Liver (tissue), 3 donors: ENCODE results near the gene NLRP4.

Experiments
- CTCF ChIP-seq: fragments of 150-350 bp; IDR thresholded peaks from 2 replicates; pipeline ENCODE4 v1.5.1; 2017; ENCODE audit warnings: improper control_type of control experiment, low read depth, low read length; ENCODE audit not compliant: missing input control
- FOXA1 ChIP-seq: IDR thresholded peaks from 2 replicates; pipeline ENCODE4 v1.6.1; 2016; ENCODE audit warnings: antibody characterized with exemption
- FOXA2 ChIP-seq: IDR thresholded peaks from 2 replicates; pipeline ENCODE4 v1.6.1; 2016; ENCODE audit warnings: antibody characterized with exemption
- GABPA ChIP-seq, 2 donors: IDR thresholded peaks in 1 of 2; conservative IDR thresholded peaks in 1 of 2; 2 replicates each; pipeline ENCODE4 v1.6.1; 2016; ENCODE audit warnings: antibody characterized with exemption in 2 of 2, mild to moderate bottlenecking in 1 of 2, moderate library complexity in 1 of 2
- HNF4A ChIP-seq, 2 donors: conservative IDR thresholded peaks; 2 replicates each; pipeline ENCODE4 v1.6.1; 2016; ENCODE audit warnings: antibody characterized with exemption in 2 of 2, mild to moderate bottlenecking in 2 of 2
- MAX ChIP-seq: IDR thresholded peaks from 2 replicates; pipeline ENCODE4 v1.6.1; 2016; ENCODE audit warnings: antibody characterized with exemption
- RAD21 ChIP-seq, 2 donors: IDR thresholded peaks; 2 replicates each; pipeline ENCODE4 v1.6.1; 2016; ENCODE audit warnings: antibody characterized with exemption in 2 of 2, mild to moderate bottlenecking in 2 of 2
- RXRA ChIP-seq, 2 donors: IDR thresholded peaks; 2 replicates each; pipeline ENCODE4 v1.6.1; 2017 to 2018; ENCODE audit warnings: antibody characterized with exemption in 2 of 2, mild to moderate bottlenecking in 1 of 2
- SP1 ChIP-seq: IDR thresholded peaks from 2 replicates; pipeline ENCODE4 v1.6.1; 2018; ENCODE audit warnings: antibody characterized with exemption, mild to moderate bottlenecking
- TAF1 ChIP-seq: conservative IDR thresholded peaks from 2 replicates; pipeline ENCODE4 v1.6.1; 2016; ENCODE audit warnings: antibody characterized with exemption, mild to moderate bottlenecking
- YY1 ChIP-seq: IDR thresholded peaks from 2 replicates; pipeline ENCODE4 v1.6.1; 2016; ENCODE audit warnings: antibody characterized with exemption, mild to moderate bottlenecking
- TF ChIP-seq, protein P1 (sequence below): IDR thresholded peaks from 2 replicates; pipeline ENCODE4 v1.6.1; 2016; ENCODE audit warnings: antibody characterized with exemption, mild to moderate bottlenecking
- donor health status: healthy.
- donor health status: healthy.

GRCh38 chr19:55927991-55928390, 91.7 kb downstream of the NLRP4 start:
- no peak for TF ChIP-seq RAD21 (IDR thresholded peaks at IDR 0.05)
- TF ChIP-seq FOXA2 = no peak
- no peak for TF ChIP-seq CTCF
- TF ChIP-seq TAF1 = no peak
- TF ChIP-seq MAX = no peak
- TF ChIP-seq, protein P1, sequence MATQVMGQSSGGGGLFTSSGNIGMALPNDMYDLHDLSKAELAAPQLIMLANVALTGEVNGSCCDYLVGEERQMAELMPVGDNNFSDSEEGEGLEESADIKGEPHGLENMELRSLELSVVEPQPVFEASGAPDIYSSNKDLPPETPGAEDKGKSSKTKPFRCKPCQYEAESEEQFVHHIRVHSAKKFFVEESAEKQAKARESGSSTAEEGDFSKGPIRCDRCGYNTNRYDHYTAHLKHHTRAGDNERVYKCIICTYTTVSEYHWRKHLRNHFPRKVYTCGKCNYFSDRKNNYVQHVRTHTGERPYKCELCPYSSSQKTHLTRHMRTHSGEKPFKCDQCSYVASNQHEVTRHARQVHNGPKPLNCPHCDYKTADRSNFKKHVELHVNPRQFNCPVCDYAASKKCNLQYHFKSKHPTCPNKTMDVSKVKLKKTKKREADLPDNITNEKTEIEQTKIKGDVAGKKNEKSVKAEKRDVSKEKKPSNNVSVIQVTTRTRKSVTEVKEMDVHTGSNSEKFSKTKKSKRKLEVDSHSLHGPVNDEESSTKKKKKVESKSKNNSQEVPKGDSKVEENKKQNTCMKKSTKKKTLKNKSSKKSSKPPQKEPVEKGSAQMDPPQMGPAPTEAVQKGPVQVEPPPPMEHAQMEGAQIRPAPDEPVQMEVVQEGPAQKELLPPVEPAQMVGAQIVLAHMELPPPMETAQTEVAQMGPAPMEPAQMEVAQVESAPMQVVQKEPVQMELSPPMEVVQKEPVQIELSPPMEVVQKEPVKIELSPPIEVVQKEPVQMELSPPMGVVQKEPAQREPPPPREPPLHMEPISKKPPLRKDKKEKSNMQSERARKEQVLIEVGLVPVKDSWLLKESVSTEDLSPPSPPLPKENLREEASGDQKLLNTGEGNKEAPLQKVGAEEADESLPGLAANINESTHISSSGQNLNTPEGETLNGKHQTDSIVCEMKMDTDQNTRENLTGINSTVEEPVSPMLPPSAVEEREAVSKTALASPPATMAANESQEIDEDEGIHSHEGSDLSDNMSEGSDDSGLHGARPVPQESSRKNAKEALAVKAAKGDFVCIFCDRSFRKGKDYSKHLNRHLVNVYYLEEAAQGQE = no peak
- no peak for TF ChIP-seq SP1
- no peak for TF ChIP-seq HNF4A (conservative IDR thresholded peaks at IDR 0.05)
- no peak for TF ChIP-seq YY1
- no peak for TF ChIP-seq FOXA1
- TF ChIP-seq GABPA (IDR thresholded peaks at IDR 0.05 in 1 of 2, conservative IDR thresholded peaks at IDR 0.05 in 1 of 2) = no peak
- no peak for TF ChIP-seq RXRA (IDR thresholded peaks at IDR 0.05)
